ENCODE data around the gene CIART.
"Not testable (repeated sequence)": the region's sequence is repeated elsewhere in the genome, so short reads cannot be mapped to it uniquely, and the experiment has no call there.

Gene CIART

GRCh38 chr1:150282558-150282958 is 204 bp downstream of the CIART start:
- Histone ChIP-seq H3K27ac (ENCODE audit: low read depth, low read length, severe bottlenecking) (no peak overlapping the region), H3K9me3 (ENCODE audit: control insufficient read depth, low read length) (no peaks in the 10 kb centered on the region), H3K4me1 (ENCODE audit: control insufficient read depth, insufficient read depth, low read length, poor library complexity, severe bottlenecking) (no peaks in the 10 kb centered on the region), H3K4me3 (ENCODE audit: extremely low read depth, insufficient read depth, low read length, poor library complexity, severe bottlenecking) (peak overlapping the region; percentile 26), H3K36me3 (ENCODE audit: control insufficient read depth, insufficient read depth, low read length) (peaks cover under 1% of the 10 kb centered on the region)
- 38 to 42% methylated on average over 11 to 21 of the region's 21 CpGs for WGBS, 2 experiments (ENCODE audit: insufficient coverage in 2 of 2)

GRCh38 chr1:150283260-150283659 is 906 bp downstream of the CIART start:
- Histone ChIP-seq H3K4me3 (ENCODE audit: extremely low read depth, insufficient read depth, low read length, poor library complexity, severe bottlenecking) (no peak overlapping the region), H3K36me3 (ENCODE audit: control insufficient read depth, insufficient read depth, low read length) (no peaks in the 10 kb centered on the region), H3K4me1 (ENCODE audit: control insufficient read depth, insufficient read depth, low read length, poor library complexity, severe bottlenecking) (no peaks in the 10 kb centered on the region), H3K27ac (ENCODE audit: low read depth, low read length, severe bottlenecking) (no peak overlapping the region), H3K9me3 (ENCODE audit: control insufficient read depth, low read length) (no peaks in the 10 kb centered on the region)
- 94% methylated on average over 7 of the region's 12 CpGs for WGBS, 2 experiments (ENCODE audit: insufficient coverage in 2 of 2)

- no peak overlapping the region for H3K4me3 ChIP-seq (ENCODE audit: extremely low read depth, insufficient read depth, low read length, poor library complexity, severe bottlenecking)
- H3K9me3 ChIP-seq (ENCODE audit: control insufficient read depth, low read length) = no peaks in the 10 kb centered on the region
- WGBS, 2 experiments (ENCODE audit: insufficient coverage in 2 of 2) = 94% methylated on average over 1 of the region's 1 CpG; no CpG with 5 or more reads in 1 of the 2 experiments
- no peaks in the 10 kb centered on the region for H3K36me3 ChIP-seq (ENCODE audit: control insufficient read depth, insufficient read depth, low read length)
- H3K27ac ChIP-seq (ENCODE audit: low read depth, low read length, severe bottlenecking) = no peak overlapping the region
- no peaks in the 10 kb centered on the region for H3K4me1 ChIP-seq (ENCODE audit: control insufficient read depth, insufficient read depth, low read length, poor library complexity, severe bottlenecking)
Measured at GRCh38 chr1:150288382-150288781, 6.0 kb downstream of the CIART start.

- Histone ChIP-seq H3K4me1 (ENCODE audit: control insufficient read depth, insufficient read depth, low read length, poor library complexity, severe bottlenecking) (no peaks in the 10 kb centered on the region), H3K27ac (ENCODE audit: low read depth, low read length, severe bottlenecking) (no peak overlapping the region), H3K9me3 (ENCODE audit: control insufficient read depth, low read length) (no peaks in the 10 kb centered on the region), H3K36me3 (ENCODE audit: control insufficient read depth, insufficient read depth, low read length) (no peaks in the 10 kb centered on the region), H3K4me3 (ENCODE audit: extremely low read depth, insufficient read depth, low read length, poor library complexity, severe bottlenecking) (no peak overlapping the region)
- WGBS, 2 experiments (ENCODE audit: insufficient coverage in 2 of 2) = 91 to 95% methylated on average over 4 of the region's 4 CpGs
Measured at GRCh38 chr1:150288822-150289221, 6.5 kb downstream of the CIART start.

GRCh38 chr1:150293433-150294253 is 11.3 kb downstream of the CIART start, which contains the start of gene MRPS21:
TSS of gene MRPS21 (plus strand) at chr1:150293861. CDS start at chr1:150294367, 506 bp downstream.
- peaks cover 6% of the 10 kb centered on the region for H3K4me1 ChIP-seq (ENCODE audit: control insufficient read depth, insufficient read depth, low read length, poor library complexity, severe bottlenecking)
- H3K9me3 ChIP-seq (ENCODE audit: control insufficient read depth, low read length) = no peaks in the 10 kb centered on the region
- H3K27ac ChIP-seq (ENCODE audit: low read depth, low read length, severe bottlenecking) = peak within 1 kb of the TSS; percentile 94
- peaks cover 37% of the 10 kb centered on the region for H3K36me3 ChIP-seq (ENCODE audit: control insufficient read depth, insufficient read depth, low read length)
- 23 to 25% methylated on average over 26 to 29 of the region's 43 CpGs for WGBS, 2 experiments (ENCODE audit: insufficient coverage in 2 of 2)
- peak within 1 kb of the TSS; percentile 79 for H3K4me3 ChIP-seq (ENCODE audit: extremely low read depth, insufficient read depth, low read length, poor library complexity, severe bottlenecking)

- no peak overlapping the region for H3K4me3 ChIP-seq (ENCODE audit: extremely low read depth, insufficient read depth, low read length, poor library complexity, severe bottlenecking)
Measured at GRCh38 chr1:150295476-150295875, 13.1 kb downstream of the CIART start.

GRCh38 chr1:150299716-150300115 is 17.4 kb downstream of the CIART start:
- no peaks in the 10 kb centered on the region for H3K9me3 ChIP-seq (ENCODE audit: control insufficient read depth, low read length)
- peaks cover 90% of the 10 kb centered on the region for H3K36me3 ChIP-seq (ENCODE audit: control insufficient read depth, insufficient read depth, low read length)
- 100% methylated on average over 1 of the region's 3 CpGs for WGBS, 2 experiments (ENCODE audit: insufficient coverage in 2 of 2)
- no peak overlapping the region for H3K27ac ChIP-seq (ENCODE audit: low read depth, low read length, severe bottlenecking)
- H3K4me3 ChIP-seq (ENCODE audit: extremely low read depth, insufficient read depth, low read length, poor library complexity, severe bottlenecking) = no peak overlapping the region
- H3K4me1 ChIP-seq (ENCODE audit: control insufficient read depth, insufficient read depth, low read length, poor library complexity, severe bottlenecking) = peaks cover 10% of the 10 kb centered on the region

More at GRCh38 chr1:150295476-150295875, 13.1 kb downstream of the CIART start:
- Histone ChIP-seq H3K27ac (ENCODE audit: low read depth, low read length, severe bottlenecking) (no peak overlapping the region), H3K4me1 (ENCODE audit: control insufficient read depth, insufficient read depth, low read length, poor library complexity, severe bottlenecking) (peaks cover 6% of the 10 kb centered on the region), H3K36me3 (ENCODE audit: control insufficient read depth, insufficient read depth, low read length) (peaks cover 55% of the 10 kb centered on the region), H3K9me3 (ENCODE audit: control insufficient read depth, low read length) (no peaks in the 10 kb centered on the region)
- WGBS, 2 experiments (ENCODE audit: insufficient coverage in 2 of 2) = 90 to 100% methylated on average over 2 of the region's 2 CpGs

GRCh38 chr1:150302338-150302737 is 20.0 kb downstream of the CIART start:
- no peaks in the 10 kb centered on the region for H3K9me3 ChIP-seq (ENCODE audit: control insufficient read depth, low read length)
- WGBS, 2 experiments (ENCODE audit: insufficient coverage in 2 of 2) = 78 to 84% methylated on average over 4 to 6 of the region's 6 CpGs
- no peak overlapping the region for H3K4me3 ChIP-seq (ENCODE audit: extremely low read depth, insufficient read depth, low read length, poor library complexity, severe bottlenecking)
- H3K4me1 ChIP-seq (ENCODE audit: control insufficient read depth, insufficient read depth, low read length, poor library complexity, severe bottlenecking) = peaks cover 5% of the 10 kb centered on the region
- no peak overlapping the region for H3K27ac ChIP-seq (ENCODE audit: low read depth, low read length, severe bottlenecking)
- H3K36me3 ChIP-seq (ENCODE audit: control insufficient read depth, insufficient read depth, low read length) = peaks cover 86% of the 10 kb centered on the region

- WGBS, 2 experiments (ENCODE audit: insufficient coverage in 2 of 2) = 51 to 79% methylated on average over 2 of the region's 2 CpGs
- H3K36me3 ChIP-seq (ENCODE audit: control insufficient read depth, insufficient read depth, low read length) = peaks cover 86% of the 10 kb centered on the region
Measured at GRCh38 chr1:150302902-150303301, 20.5 kb downstream of the CIART start.

GRCh38 chr1:150308585-150308984 is 26.2 kb downstream of the CIART start:
- not testable (repeated sequence) for H3K4me1 ChIP-seq (ENCODE audit: control insufficient read depth, insufficient read depth, low read length, poor library complexity, severe bottlenecking); H3K9me3 ChIP-seq (ENCODE audit: control insufficient read depth, low read length); H3K27ac ChIP-seq (ENCODE audit: low read depth, low read length, severe bottlenecking); H3K4me3 ChIP-seq (ENCODE audit: extremely low read depth, insufficient read depth, low read length, poor library complexity, severe bottlenecking)
- 94 to 96% methylated on average over 5 to 6 of the region's 9 CpGs for WGBS, 2 experiments (ENCODE audit: insufficient coverage in 2 of 2)
- H3K36me3 ChIP-seq (ENCODE audit: control insufficient read depth, insufficient read depth, low read length) = peaks cover 52% of the 10 kb centered on the region

More at GRCh38 chr1:150302902-150303301, 20.5 kb downstream of the CIART start:
- Histone ChIP-seq H3K4me1 (ENCODE audit: control insufficient read depth, insufficient read depth, low read length, poor library complexity, severe bottlenecking) (peaks cover 5% of the 10 kb centered on the region), H3K4me3 (ENCODE audit: extremely low read depth, insufficient read depth, low read length, poor library complexity, severe bottlenecking) (no peak overlapping the region), H3K27ac (ENCODE audit: low read depth, low read length, severe bottlenecking) (no peak overlapping the region), H3K9me3 (ENCODE audit: control insufficient read depth, low read length) (no peaks in the 10 kb centered on the region)
